Epidermal melanocyte (primary cell): ENCODE results near the gene PEX14.

Source experiments
- DNase-seq: peaks from one replicate; pipeline ENCODE4 v3.0.0; 2011; ENCODE audit warnings: low spot score; ENCODE audit not compliant: insufficient read length

PEX14 gene

DNA sequence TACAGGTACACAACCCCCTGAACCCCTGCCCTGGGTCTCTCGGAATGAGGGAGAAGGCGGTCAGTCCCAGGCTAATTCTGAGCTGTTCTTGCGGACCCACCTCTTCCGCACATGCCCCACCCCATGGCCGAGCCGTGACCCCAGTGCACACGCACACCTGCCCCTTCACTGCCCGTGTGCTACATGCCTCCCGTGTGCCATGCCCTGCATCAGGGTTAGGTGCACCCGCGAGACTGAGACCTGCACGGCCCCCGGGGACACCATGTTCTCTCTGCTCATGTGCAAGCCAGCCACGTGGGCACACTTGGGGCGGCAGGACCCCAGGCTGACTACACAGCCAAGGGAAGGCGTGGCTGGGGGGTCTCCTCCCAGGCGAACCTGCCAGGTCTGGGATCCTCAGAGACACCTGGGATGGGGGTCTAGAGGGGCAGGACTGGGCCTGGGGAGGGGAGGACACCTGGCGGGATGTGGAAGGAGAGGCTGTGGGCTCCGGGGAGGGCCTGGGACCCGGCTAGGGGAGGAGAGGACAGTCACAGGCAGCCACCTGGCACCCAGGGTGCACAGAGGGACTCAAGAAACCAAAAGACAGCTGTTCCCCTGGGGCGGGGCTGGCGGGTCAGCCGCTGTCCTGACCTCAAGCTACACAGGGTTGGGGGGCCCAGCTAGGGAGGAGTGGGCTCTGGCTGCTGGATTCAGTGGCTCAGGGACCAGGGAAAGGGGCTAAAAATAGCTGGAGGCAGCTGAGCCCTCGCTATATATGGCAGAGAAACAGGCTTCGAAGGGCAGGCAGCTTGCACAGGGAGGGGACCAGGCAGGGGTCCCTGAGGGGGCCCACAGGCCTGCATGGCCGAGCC lies 188.3 kb downstream of the PEX14 start:
- DNase-seq = no peak

DNA sequence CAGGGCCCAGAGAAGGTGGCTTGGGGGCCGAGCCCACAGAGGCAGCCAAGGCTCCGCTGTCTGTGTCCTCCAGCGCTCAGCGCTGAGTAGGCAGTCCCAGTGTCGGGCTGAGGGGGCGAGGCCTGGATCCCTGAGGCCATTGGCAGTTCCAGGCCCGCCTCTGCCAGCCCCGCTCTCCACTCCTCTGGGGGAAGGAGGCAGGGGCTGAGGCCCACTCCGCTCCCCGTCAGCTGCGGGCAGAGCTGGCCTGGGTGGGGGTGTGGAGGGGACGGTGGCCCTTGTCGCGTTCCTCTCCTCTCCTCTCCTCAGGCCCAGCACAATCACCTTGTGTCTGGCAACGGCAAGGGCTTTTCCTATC lies 188.9 kb downstream of the PEX14 start:
- DNase-seq = no peak

- no peak for DNase-seq
These were observed 189.5 kb downstream of the PEX14 start for GRCh38 chr1:10664251-10664650.

DNA sequence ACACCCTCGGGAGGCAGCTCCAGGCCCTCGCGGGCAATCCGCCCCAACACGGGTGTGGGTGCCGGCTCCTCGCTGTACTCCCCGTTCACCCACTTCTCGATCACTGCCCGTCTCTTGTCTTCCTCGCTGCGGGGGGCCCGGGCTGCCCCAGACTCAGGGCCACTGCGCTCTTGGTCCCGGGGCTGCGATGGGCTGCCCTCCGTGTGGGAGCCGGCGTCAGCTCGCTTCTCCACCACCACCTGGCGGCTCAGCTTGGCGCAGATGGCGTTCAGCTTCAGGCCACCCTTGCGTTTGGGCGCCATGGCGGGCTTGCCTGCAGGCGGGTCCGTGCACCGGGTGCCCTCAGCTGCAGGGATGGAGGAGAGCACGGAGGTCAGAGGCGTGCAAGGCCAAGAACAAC lies 190.5 kb downstream of the PEX14 start:
- DNase-seq = no peak

- DNase-seq = no peak
These were observed 191.4 kb downstream of the PEX14 start for GRCh38 chr1:10665930-10666850.

DNA sequence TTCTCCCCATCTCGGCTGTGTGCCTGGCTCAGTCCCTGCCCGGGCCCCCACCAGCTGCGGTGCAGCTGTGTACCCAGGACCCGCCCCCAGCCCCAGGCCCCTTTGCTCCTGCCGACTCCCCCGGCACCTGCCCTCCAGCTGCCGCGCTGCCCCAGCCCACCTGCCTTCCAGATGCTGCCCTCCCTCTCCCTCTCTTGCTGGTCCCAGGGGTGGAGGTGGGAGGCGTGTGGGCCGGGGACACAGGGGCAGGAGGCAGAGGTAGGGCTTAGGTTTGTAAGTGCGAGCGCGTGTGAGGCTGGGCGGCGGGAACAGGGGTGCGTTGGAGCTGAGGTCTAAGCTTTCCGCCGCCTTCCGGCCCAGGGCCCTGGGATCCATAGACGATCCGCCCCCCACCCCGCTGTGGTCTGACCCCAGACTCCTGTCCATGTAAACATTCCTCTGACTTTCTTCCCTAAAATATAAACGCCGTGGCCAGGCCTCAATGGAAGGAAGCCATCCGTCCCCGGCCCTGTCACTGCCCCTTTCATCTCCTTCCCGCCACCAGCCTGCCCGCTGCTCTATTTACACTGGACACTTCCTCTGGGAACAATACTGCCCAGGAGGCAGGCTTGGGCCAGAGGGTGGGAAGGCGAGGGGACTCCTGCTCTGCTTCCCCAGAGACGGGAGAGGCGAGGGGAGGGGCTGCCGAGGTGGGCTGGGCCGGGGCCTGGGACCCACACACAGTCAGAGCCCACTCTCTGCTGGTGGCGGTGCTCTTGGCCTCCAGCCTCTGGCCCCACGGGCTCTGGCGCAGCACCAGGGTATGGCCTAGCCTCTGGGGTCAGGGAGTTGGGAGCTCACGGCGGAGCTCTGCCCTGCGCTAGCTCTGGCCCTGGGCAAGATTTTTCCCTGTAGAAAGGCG lies 193.4 kb downstream of the PEX14 start:
- DNase-seq = no peak

- DNase-seq = no peak
These were observed 194.8 kb downstream of the PEX14 start for GRCh38 chr1:10669570-10669969.

DNA sequence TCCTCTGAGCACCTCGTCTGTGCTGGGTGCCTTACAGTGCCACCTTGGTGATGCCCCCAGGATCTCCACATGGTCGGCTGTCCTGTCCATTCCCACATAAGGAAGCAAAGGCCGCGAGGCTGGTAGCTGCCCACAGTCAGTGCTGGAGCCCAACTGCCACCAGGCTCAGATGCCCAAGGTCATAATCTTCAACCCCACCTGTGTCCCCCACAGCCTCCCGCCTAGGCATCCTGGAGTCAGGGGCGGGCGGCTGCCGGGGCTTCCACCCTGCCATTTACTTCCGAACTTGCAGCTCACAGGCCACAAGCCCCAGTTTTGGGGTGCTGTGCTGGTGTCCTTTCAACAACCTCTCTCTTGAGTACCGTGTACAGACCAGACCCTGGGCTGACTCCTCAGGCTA lies 195.4 kb downstream of the PEX14 start:
- DNase-seq = no peak

GRCh38 chr1:10671090-10671489 lies 196.3 kb downstream of the PEX14 start:
- DNase-seq = no peak

GRCh38 chr1:10671622-10672342 lies 197.0 kb downstream of the PEX14 start:
- no peak for DNase-seq

DNA sequence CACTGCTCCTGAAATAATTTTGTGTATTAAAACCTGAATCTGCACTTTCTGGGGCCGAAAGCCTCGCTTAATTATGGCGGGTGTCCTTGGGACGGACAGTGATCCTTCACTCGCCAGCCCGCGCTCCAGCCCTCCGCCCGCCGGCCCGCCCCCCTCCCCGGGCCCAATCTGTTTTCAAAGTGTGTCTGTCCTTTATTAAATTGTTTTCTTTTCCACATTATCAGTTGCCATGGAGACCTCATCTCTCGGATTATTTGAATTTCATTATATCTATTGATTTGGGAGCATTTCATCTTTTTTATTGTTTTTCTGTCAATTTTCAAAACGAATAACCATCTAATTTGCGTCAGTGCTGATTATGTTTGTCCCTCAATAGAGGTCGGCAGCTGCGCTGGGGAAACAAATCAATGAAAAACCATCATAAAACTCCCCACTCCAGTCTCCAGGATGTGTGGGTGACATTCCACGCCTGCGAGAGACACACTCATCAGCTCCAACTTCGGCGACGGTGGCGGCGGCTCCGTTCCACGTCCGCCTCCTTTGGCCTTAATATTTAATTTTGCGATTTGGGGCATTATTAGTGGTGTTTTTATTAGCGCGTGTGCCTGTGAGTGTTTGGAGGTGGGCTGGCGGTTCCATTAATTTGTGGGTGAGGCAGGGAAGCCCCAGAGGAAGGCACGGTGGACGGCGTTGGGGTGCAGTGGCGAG lies 197.7 kb downstream of the PEX14 start:
- DNase-seq = no peak

GRCh38 chr1:10673109-10673711 lies 198.5 kb downstream of the PEX14 start:
- no peak for DNase-seq

GRCh38 chr1:10674222-10674621 lies 199.5 kb downstream of the PEX14 start:
- no peak for DNase-seq

- DNase-seq = no peak
These were observed 200.2 kb downstream of the PEX14 start for GRCh38 chr1:10674700-10675609.

- no peak for DNase-seq
These were observed 201.1 kb downstream of the PEX14 start for GRCh38 chr1:10675813-10676212.

GRCh38 chr1:10676963-10677362 lies 202.2 kb downstream of the PEX14 start:
- no peak for DNase-seq

DNA sequence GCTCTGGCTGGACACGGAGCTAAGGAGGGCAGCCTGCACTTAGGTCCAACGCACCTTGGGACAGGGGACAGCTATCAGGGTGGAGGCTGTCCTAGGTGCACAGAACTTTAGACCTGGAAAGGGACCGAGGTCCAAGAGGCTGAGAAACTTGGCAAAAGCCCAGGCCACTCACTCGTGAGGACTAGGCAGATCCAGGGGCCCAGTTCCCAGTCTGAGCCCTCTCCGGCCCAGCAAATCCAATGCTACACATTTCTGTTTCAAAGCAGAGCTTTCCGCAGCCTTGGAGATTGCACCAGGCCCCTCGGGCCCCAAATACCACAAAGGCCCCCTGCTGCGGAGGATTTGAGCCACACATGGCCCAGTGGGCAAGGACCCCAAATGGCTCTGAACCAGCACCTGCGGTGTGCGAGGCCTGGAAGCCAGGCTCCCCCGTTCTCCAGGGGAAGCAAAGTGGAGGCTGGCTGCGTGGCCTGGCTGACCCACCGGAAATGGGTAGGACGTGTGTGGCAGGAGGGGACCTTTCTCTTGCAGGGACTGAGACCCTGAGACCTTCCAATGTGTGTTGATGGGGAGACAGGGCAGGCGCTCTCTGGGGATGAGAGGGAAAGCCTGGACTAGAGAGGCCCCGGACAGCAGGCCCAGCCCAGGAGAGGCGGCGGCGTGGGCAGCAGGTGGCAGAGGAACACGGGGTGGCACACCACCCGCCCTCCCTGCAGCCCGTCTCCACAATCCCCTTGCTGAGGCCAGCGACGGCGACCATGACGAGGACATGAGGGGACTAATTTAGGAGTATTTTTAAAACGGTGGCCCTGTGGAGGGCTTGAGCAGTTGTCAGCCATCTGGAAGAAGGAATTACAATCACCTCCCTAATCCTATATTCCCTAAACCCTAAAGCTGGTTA lies 203.0 kb downstream of the PEX14 start:
- DNase-seq = no peak

DNA sequence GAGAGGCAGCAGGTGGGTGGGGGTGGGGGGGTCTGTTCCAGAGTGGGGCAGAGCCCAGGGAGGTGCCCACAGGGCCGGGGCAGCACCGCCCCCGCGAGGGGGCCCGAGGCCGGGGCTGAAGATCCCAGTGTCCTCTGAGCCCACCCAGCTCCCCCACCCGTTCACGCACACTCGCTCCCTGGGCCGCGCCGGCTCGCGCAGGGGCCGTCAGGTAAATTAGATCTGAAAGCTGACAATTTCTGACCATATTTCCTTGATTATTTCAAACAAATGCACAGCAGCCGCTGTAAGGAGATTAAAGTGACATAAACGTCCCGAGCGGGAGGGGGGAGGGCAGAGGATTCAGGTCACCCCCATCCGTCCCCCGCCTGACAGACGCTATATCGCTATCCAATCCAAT lies 203.7 kb downstream of the PEX14 start:
- no peak for DNase-seq
